Activated T-helper 9 cell treated with anti-CD3 and anti-CD28 coated beads, Interleukin-2, amount 50 U/mL, for 16 hours (primary cell): ENCODE results near the gene FRMD1.

Experiments used
- DNase-seq: peaks from one replicate; pipeline ENCODE4 v3.0.0-alpha.2; 2020; ENCODE audit warnings: low read depth

FRMD1 gene

GRCh38 chr6:168054765-168055560 is 24.0 kb downstream of the FRMD1 start:
- no peak for DNase-seq

GRCh38 chr6:168053957-168054471 is 25.0 kb downstream of the FRMD1 start:
- no peak for DNase-seq

GRCh38 chr6:168053086-168053956 is 25.7 kb downstream of the FRMD1 start:
- no peak for DNase-seq

- no peak for DNase-seq
Measured at GRCh38 chr6:168052291-168052891, 26.6 kb downstream of the FRMD1 start.

GRCh38 chr6:168051648-168052047 is 27.4 kb downstream of the FRMD1 start:
- no peak for DNase-seq

GRCh38 chr6:168050881-168051586 is 28.0 kb downstream of the FRMD1 start:
- DNase-seq, result no peak

- no peak for DNase-seq
Measured at GRCh38 chr6:168050225-168050880, 28.7 kb downstream of the FRMD1 start.

GRCh38 chr6:168049706-168050224 is 29.2 kb downstream of the FRMD1 start:
- no peak for DNase-seq

GRCh38 chr6:168049277-168049676 is 29.7 kb downstream of the FRMD1 start:
- DNase-seq, result no peak

- DNase-seq, result no peak
Measured at GRCh38 chr6:168048724-168049025, 30.3 kb downstream of the FRMD1 start.

- DNase-seq, result no peak
Measured at GRCh38 chr6:168047841-168048723, 30.9 kb downstream of the FRMD1 start.

- no peak for DNase-seq
Measured at GRCh38 chr6:168046696-168047095, 32.3 kb downstream of the FRMD1 start.

- no peak for DNase-seq
Measured at GRCh38 chr6:168045706-168046620, 33.0 kb downstream of the FRMD1 start.

- no peak for DNase-seq
Measured at GRCh38 chr6:168045141-168045691, 33.8 kb downstream of the FRMD1 start.

GRCh38 chr6:168044521-168045130 is 34.4 kb downstream of the FRMD1 start:
- no peak for DNase-seq

GRCh38 chr6:168043848-168044415 is 35.1 kb downstream of the FRMD1 start:
- no peak for DNase-seq

- no peak for DNase-seq
Measured at GRCh38 chr6:168043193-168043847, 35.7 kb downstream of the FRMD1 start.
